Hindlimb muscle (tissue), 1 donor: ENCODE results near the gene PPIP5K1. TPM values are rescaled to one million over a fixed set of nuclear protein-coding genes. Genes with fewer than 3 reads are reported as not detected.
A peak's percentile ranks its signal among the peaks of the same experiment; 100 is the strongest.
"Not testable (repeated sequence)": the region's sequence is repeated elsewhere in the genome, so short reads cannot be mapped to it uniquely, and the experiment has no call there.

Experiments
- DNase-seq: peaks from one replicate; pipeline ENCODE4 v3.0.0-alpha.2; 2013
- polyA plus RNA-seq: library from polyadenylated mRNA; unstranded; fragments of 120-200 nt; gene quantifications from one replicate; pipeline ENCODE4 v1.2.1, GENCODE V29; 2013; ENCODE audit not compliant: insufficient read length

PPIP5K1 gene
- polyA plus RNA-seq, 1 donor = 8.4 TPM

DNA sequence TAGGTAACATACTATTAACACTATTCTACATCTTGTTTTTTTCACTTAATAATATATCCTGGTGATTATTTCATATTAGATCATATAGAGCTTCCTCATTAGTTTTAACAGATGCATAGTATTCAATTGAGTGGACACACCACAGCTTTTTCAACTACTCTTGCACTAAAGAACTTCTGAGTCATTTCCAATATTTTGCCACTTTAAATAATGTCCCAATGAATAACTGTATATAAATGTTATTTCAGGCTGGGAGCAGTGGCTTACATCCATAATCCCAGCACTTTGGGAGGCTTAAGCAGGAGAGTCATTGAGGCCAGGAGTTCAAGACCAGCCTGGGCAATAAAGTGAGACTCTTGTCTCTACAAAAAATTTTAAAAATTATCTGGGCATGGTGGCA, 45.7 kb downstream of the PPIP5K1 start:
- no peak for DNase-seq

DNA sequence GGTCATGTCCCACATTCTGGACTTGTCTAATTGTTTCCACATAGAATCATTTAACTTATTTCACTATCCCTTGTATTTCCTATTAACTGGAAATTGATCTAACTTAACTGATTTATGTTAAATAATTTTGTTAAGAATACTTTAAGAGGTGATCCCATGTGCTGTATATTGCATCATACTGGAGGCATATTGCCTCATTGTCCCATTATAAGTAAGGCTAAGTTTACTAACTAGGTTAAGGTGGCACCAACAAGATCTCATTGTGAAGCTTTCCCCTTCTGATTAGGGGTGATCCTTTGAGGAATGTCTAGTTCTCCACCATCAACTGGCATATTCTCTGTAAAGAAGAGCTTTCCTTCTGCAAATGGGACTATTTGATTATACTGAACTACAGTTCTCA, 48.2 kb downstream of the PPIP5K1 start:
- no peak for DNase-seq

DNA sequence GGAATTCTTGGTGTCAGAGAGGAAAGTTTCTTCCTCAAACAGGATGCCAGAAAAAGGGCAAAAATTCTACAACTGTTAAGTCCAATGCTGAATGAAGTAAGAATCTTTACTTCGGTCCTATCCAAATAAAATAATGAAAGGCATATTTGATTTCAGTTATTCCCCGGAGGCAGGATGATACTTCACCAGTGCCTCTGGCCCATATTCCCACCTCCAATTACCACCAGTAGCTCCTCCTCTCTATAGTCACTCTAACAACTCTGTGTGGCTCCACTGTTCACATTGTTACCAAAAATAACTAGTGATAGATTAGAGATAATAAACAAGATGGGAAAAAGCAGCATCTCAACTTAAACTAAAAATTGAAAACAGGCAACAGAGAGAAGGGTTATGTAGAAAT, 51.9 kb downstream of the PPIP5K1 start:
- DNase-seq = no peak

DNA sequence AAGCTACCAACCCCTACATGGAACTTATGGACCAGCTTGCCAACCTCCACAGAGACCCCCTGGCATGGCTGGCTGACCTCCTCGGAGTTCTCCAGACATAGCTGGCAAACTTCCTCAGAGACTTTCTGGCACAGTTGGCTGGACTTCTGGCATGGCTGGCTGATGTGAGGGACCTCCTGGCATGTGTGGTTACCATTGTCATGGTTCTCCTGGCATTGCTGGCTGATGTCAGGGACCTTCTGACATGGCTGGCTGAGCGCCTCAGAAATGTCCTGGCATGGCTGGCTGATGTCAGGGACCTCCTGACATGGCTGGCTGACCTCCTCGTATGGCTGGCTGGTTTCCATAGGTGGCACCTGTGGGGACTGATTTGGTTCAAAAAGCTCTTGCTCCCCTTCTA, 55.1 kb downstream of the PPIP5K1 start:
- no peak for DNase-seq

DNA sequence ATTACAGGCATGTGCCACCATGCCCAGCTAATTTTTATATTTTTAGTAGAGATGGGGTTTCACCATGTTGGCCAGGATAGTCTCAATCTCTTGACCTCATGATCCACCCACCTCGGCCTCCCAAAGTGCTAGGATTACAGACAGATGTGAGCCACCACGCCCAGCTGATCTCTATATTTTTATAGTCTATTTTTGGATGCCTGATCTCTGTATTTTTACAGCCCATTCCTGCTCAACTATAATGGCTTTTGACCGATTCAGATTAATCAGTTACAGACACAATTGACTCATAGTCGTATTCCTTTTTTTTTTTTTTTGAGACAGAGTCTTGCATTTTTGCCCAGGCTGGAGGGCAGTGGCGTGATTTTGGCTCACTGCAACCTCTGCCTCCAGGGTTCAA, 57.2 kb downstream of the PPIP5K1 start:
- DNase-seq = not testable (repeated sequence)

DNA sequence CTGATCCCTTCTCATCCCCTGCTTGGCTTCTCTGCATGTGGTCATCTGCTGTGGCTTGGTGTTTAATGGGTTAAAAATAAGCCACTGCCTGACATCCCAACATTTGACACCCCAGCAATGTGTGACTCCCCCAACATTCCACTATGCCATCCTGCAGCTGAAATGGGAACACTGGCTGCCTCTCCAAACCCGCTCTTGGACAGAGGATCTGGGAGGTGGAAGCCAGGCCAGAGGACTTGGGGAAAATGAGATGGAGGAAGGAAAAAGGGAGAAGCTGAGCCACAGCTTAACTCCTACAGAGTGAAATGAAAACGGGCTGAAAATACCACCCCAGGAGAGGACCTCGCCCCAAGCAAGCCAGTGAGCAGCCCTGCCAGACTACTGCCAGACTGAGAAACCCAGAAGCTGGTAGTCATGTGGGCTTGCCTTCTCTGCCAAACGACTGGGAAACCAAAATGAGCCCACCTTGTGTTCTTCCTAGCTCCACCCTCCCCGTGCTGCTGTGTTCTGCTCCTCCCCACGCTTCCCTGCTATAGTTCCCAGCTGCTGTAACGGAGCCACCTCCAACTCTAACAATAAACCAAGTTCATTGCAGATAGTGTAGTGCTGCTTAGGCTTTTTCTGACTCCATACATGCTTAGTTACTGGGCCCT, 58.9 kb downstream of the PPIP5K1 start:
- DNase-seq = peak; percentile 27

DNA sequence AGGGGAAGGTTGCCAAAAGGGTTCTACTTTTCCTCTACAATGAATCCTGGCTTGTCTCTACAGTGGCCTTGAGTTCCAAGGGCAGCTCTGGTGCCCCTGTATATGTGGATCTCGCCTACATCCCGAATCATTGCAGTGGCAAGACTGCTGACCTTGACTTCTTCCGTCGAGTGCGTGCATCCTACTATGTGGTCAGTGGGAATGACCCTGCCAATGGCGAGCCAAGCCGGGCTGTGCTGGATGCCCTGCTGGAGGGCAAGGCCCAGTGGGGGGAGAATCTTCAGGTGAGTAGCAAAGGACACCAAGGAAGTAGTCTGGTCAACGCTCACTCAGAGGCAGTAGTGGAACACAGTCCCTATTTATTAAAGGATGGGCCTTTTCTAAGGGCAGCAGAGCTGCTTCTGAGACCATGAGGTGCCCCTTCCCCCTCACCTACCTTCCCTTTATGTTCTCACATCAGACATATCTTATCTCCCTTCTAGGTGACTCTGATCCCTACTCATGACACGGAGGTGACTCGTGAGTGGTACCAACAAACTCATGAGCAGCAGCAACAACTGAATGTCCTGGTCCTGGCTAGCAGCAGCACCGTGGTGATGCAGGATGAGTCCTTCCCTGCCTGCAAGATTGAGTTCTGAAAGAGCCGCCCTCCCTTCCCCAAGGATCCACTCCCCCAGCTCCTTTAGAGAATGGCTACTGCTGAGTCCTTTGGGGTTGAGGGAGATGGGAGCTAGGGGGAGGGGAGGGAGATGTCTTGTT, 60.2 kb downstream of the PPIP5K1 start:
- no peak for DNase-seq

DNA sequence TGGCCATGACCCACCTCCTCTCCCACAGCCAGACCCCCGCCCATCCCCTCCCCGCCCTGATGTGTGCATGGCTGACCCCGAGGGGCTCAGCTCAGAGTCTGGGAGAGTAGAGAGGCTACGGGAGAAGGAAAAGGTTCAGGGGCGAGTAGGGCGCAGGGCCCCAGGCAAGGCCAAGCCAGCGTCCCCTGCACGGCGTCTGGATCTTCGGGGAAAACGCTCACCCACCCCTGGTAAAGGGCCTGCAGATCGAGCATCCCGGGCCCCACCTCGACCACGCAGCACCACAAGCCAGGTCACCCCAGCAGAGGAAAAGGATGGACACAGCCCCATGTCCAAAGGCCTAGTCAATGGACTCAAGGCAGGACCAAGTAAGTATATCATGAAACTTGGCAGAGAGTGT, 60.9 kb downstream of the PPIP5K1 start:
- DNase-seq = no peak

DNA sequence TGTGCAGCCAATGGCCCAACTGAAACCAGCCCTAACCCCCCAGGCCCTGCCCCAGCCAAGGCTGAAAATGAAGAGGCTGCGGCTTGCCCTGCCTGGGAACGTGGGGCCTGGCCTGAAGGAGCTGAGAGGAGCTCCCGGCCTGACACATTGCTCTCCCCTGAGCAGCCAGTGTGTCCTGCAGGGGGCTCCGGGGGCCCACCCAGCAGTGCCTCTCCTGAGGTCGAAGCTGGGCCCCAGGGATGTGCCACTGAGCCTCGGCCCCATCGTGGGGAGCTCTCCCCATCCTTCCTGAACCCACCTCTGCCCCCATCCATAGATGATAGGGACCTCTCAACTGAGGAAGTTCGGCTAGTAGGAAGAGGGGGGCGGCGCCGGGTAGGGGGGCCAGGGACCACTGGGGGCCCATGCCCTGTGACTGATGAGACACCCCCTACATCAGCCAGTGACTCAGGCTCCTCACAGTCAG, 61.4 kb downstream of the PPIP5K1 start:
- DNase-seq = no peak

DNA sequence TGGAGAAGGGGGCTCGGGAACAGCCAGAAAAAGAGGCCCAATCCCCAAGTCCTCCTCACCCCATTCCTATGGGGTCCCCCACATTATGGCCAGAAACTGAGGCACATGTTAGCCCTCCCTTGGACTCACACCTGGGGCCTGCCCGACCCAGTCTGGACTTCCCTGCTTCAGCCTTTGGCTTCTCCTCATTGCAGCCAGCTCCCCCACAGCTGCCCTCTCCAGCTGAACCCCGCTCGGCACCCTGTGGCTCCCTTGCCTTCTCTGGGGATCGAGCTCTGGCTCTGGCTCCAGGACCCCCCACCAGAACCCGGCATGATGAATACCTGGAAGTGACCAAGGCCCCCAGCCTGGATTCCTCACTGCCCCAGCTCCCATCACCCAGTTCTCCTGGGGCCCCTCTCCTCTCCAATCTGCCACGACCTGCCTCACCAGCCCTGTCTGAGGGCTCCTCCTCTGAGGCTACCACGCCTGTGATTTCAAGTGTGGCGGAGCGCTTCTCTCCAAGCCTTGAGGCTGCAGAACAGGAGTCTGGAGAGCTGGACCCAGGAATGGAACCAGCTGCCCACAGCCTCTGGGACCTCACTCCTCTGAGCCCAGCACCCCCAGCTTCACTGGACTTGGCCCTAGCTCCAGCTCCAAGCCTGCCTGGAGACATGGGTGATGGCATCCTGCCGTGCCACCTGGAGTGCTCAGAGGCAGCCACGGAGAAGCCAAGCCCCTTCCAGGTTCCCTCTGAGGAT, 62.0 kb downstream of the PPIP5K1 start:
- no peak for DNase-seq

DNA sequence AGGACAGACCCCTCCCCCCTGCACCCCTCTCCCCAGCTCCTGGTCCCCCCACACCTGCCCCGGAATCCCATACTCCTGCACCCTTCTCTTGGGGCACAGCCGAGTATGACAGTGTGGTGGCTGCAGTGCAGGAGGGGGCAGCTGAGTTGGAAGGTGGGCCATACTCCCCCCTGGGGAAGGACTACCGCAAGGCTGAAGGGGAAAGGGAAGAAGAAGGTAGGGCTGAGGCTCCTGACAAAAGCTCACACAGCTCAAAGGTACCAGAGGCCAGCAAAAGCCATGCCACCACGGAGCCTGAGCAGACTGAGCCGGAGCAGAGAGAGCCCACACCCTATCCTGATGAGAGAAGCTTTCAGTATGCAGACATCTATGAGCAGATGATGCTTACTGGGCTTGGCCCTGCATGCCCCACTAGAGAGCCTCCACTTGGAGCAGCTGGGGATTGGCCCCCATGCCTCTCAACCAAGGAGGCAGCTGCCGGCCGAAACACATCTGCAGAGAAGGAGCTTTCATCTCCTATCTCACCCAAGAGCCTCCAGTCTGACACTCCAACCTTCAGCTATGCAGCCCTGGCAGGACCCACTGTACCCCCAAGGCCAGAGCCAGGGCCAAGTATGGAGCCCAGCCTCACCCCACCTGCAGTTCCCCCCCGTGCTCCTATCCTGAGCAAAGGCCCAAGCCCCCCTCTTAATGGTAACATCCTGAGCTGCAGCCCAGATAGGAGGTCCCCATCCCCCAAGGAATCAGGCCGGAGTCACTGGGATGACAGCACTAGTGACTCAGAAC, 62.8 kb downstream of the PPIP5K1 start:
- DNase-seq = no peak

DNA sequence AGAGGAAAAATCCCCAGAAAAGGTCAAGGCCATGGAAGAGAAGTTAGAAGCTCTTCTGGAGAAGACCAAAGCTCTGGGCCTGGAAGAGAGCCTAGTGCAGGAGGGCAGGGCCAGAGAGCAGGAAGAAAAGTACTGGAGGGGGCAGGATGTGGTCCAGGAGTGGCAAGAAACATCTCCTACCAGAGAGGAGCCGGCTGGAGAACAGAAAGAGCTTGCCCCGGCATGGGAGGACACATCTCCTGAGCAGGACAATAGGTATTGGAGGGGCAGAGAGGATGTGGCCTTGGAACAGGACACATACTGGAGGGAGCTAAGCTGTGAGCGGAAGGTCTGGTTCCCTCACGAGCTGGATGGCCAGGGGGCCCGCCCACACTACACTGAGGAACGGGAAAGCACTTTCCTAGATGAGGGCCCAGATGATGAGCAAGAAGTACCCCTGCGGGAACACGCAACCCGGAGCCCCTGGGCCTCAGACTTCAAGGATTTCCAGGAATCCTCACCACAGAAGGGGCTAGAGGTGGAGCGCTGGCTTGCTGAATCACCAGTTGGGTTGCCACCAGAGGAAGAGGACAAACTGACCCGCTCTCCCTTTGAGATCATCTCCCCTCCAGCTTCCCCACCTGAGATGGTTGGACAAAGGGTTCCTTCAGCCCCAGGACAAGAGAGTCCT, 63.6 kb downstream of the PPIP5K1 start:
- DNase-seq = no peak

DNA sequence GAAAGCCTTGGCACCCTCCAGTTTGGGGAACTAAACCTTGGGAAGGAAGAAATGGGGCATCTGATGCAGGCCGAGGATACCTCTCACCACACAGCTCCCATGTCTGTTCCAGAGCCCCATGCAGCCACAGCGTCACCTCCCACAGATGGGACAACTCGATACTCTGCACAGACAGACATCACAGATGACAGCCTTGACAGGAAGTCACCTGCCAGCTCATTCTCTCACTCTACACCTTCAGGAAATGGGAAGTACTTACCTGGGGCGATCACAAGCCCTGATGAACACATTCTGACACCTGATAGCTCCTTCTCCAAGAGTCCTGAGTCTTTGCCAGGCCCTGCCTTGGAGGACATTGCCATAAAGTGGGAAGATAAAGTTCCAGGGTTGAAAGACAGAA, 64.9 kb downstream of the PPIP5K1 start:
- no peak for DNase-seq

DNA sequence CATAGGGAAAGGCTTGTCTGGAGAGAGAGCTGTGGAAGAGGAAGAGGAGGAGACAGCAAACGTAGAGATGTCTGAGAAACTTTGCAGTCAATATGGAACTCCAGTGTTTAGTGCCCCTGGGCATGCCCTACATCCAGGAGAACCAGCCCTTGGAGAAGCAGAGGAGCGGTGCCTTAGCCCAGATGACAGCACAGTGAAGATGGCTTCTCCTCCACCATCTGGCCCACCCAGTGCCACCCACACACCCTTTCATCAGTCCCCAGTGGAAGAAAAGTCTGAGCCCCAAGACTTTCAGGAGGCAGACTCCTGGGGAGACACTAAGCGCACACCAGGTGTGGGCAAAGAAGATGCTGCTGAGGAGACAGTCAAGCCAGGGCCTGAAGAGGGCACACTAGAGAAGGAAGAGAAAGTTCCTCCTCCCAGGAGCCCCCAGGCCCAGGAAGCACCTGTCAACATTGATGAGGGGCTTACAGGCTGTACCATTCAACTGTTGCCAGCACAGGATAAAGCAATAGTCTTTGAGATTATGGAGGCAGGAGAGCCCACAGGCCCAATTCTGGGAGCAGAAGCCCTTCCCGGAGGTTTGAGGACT, 65.7 kb downstream of the PPIP5K1 start:
- DNase-seq = no peak

DNA sequence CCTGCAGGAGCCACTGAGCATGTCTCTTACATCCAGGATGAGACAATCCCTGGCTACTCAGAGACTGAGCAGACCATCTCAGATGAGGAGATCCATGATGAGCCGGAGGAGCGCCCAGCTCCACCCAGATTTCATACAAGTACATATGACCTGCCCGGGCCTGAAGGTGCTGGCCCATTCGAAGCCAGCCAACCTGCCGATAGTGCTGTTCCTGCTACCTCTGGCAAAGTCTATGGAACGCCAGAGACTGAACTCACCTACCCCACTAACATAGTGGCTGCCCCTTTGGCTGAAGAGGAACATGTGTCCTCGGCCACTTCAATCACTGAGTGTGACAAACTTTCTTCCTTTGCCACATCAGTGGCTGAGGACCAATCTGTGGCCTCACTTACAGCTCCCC, 66.4 kb downstream of the PPIP5K1 start:
- no peak for DNase-seq

DNA sequence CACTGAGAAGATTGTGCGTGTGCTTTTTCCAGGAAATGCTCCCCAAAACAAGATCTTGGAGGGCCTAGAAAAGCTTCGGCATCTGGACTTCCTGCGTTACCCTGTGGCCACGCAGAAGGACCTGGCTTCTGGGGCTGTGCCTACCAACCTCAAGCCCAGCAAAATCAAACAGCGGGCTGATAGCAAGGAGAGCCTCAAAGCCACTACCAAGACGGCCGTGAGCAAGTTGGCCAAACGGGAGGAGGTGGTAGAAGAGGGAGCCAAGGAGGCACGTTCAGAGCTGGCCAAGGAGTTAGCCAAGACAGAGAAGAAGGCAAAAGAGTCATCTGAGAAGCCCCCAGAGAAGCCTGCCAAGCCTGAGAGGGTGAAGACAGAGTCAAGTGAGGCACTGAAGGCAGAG, 67.8 kb downstream of the PPIP5K1 start:
- DNase-seq = no peak

DNA sequence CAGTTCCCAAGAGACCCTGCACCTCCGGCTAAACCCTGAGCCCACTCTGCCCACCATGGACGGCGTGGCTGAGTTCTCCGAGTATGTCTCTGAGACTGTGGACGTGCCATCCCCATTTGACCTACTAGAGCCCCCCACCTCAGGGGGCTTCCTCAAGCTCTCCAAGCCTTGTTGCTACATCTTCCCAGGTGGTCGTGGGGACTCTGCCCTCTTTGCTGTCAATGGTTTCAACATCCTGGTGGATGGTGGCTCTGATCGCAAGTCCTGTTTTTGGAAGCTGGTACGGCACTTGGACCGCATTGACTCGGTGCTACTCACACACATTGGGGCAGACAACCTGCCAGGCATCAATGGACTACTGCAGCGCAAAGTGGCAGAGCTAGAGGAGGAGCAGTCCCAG, 68.6 kb downstream of the PPIP5K1 start:
- DNase-seq = no peak

DNA sequence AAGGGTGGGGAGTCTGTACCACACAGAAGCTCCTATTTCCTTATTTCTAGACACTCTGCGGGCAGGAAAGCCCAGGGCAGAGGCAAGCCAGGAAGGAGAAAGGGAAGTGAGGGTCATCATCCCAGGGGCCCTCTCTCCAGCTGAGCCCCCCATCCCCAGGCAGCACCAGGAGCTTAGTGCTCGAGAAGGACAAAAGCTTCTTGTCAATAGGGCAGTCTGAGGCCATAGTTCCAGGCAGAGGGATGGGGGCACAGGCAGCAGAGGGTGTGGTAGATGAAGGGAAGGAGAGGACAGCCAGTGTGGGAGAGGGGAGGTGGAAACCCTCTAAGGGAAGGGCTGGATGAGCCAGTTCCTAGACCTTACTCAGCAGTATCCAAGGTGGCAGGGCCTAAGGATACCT, 69.9 kb downstream of the PPIP5K1 start:
- no peak for DNase-seq

DNA sequence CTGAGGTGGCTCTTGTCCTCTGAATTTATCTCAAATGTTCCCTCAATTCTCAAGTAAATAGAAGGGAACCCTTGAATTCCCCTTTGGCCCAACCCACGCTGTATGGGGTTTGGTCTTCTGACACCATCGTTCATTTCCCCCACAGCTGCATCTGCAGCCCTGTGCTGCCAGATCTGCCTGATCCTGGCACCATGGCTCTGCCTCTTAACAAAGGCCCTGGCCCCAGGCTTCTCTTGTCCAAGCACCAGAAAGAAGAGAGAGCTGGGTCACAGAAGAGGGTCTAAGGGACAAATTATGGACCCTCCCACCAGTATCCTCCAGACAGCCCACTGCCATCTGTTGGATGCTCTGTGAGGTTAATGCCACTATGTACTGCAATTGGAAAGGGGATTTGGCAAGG, 70.8 kb downstream of the PPIP5K1 start:
- no peak for DNase-seq

DNA sequence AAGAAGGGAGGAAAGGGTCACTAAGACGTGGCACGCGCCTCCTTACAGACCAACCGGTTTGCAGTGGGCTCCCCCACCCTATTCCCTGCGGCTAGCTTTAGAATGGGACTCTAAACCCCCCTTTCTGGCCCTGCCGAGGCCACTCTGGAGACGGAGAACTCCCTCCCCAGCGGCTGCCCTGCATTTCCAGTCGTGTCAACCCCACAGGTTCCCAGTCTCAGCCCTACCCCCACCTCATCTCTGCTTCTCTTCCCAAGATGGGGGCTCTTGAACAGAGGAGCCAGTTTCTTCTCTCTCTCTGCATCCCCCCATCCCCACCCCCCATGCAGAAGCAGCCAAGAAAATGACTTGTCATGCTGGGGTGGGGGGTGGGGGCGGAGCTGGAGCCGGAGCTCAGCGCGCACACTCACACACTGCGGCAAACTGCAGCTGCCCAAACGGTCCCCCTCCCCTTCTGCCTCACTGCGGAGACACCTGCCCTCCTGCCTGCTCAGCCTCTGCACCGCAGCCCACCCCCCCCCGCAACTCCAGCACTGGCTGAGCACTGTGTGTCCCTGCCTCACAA, 71.7 kb downstream of the PPIP5K1 start:
- DNase-seq = peak; percentile 74
